AG04449 (cell line): Measurements from ENCODE around the gene ZBP1.

Experiments
- CTCF ChIA-PET: fragments of 350-600 bp; formaldehyde crosslinking; extraction: SDS; loops from one replicate; lab custom pipeline; 2021; ENCODE audit warnings: antibody characterized with exemption; lab: Yijun Ruan, JAX
- POLR2A ChIA-PET: fragments of 400-600, 350-600 bp; formaldehyde crosslinking; extraction: SDS; loops from one replicate; lab custom pipeline; 2020; ENCODE audit warnings: antibody characterized with exemption, inconsistent platforms; lab: Yijun Ruan, JAX
- DNase-seq: peaks from one replicate; pipeline ENCODE4 v3.0.0-alpha.2; 2010; ENCODE audit warnings: low read depth, low spot score
- H3K4me3 ChIP-seq: 2 replicates; pipeline ENCODE4 v1.5.1; 2011; ENCODE audit warnings: low read depth, mild to moderate bottlenecking, control low read depth, low read length
- CTCF ChIP-seq: IDR thresholded peaks from one replicate; pipeline ENCODE4 v1.5.1; 2011; ENCODE audit warnings: mild to moderate bottlenecking, moderate library complexity, low read length, control low read depth, inconsistent platforms; ENCODE audit not compliant: insufficient read depth; ENCODE audit errors: missing control alignments

Gene ZBP1

GRCh38 chr20:57587989-57588377, 32.2 kb downstream of the ZBP1 start:
- ChIA-PET CTCF (interaction anchor here (0.8 to 8.5 kb wide), 4 partner anchors 7 to 92 kb away, joined by 3 to 56 read pairs (median 5); no protein-coding TSS in a partner anchor), POLR2A (no interaction called here)
- H3K4me3 ChIP-seq: no peak overlapping the region
- TF ChIP-seq CTCF: no peak
- no peak for DNase-seq

DNA sequence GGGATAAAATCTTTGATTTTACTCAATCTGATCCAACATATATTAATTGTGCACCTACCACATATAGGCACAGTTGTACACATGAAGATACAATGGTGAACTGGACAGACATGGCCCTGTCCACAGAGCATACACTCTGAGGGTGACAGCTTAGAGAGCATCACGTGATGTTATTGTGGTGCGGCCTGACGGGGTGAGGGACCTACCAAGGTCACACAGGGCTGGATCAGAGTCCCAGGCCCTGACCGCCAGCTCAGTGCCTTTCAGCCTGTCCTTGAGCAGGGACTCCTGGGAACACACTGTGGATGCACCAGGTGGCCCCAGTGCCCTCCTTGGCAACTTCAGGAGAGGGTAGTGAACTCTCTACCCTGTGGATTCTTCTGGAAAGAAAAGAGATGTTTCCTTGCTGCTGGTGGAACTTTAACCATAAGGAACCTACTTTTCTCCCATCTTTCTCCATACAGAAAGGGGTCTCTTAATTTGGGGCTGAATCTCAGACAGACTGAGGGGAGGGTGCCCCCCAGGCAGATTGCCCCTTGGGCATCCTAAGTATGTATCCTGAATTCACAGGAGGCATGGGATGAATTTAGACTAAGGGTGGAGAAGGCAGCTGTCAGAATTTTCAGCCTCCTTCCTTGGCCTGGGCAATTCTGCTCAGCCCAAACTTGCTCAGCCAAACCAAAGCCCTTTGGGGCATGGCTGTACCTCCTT, 32.8 kb downstream of the ZBP1 start:
- ChIA-PET POLR2A (no interaction called here), CTCF (interaction anchor here (0.7 to 8.5 kb wide), 5 partner anchors 8 to 1869 kb away, joined by 3 to 56 read pairs (median 6); no protein-coding TSS in a partner anchor)

GRCh38 chr20:57586943-57587277, 33.3 kb downstream of the ZBP1 start:
- CTCF ChIA-PET: interaction anchor here (0.7 to 8.5 kb wide), 3 partner anchors 8 to 1870 kb away, joined by 3 to 56 read pairs (median 6); no protein-coding TSS in a partner anchor
- POLR2A ChIA-PET: no interaction called here
- DNase-seq: no peak
- no peak for TF ChIP-seq CTCF
- no peak overlapping the region for H3K4me3 ChIP-seq

More for the DNA sequence above, 32.8 kb downstream of the ZBP1 start:
- H3K4me3 ChIP-seq: no peak overlapping the region
- DNase-seq: no peak
- TF ChIP-seq CTCF: no peak

DNA sequence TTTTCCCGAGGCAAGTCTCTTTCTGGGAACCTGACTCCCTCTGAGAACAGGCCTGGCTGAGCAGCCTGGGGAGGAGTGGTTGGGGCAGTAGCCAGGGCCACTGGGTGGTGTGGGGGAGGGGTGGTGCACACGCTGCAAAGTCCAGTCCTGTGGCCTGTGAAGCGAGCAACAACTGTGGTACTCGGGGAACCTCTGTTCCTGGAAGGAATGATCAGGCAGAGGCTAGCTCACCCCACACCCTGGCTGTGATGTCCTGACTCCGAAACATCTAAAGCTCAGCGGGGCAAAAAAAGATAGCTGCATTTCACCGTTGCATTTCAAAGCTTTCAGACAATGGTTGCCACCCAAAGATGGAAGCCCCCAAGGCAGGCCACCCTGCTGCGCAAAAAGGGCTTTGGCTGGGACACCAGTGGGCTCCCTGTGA, 33.8 kb downstream of the ZBP1 start:
- CTCF ChIA-PET: interaction anchor here (0.7 to 8.5 kb wide), 3 partner anchors 9 to 1871 kb away, joined by 3 to 56 read pairs (median 6); no protein-coding TSS in a partner anchor
- H3K4me3 ChIP-seq: no peak overlapping the region
- no peak for DNase-seq
- POLR2A ChIA-PET: no interaction called here
- no peak for TF ChIP-seq CTCF

DNA sequence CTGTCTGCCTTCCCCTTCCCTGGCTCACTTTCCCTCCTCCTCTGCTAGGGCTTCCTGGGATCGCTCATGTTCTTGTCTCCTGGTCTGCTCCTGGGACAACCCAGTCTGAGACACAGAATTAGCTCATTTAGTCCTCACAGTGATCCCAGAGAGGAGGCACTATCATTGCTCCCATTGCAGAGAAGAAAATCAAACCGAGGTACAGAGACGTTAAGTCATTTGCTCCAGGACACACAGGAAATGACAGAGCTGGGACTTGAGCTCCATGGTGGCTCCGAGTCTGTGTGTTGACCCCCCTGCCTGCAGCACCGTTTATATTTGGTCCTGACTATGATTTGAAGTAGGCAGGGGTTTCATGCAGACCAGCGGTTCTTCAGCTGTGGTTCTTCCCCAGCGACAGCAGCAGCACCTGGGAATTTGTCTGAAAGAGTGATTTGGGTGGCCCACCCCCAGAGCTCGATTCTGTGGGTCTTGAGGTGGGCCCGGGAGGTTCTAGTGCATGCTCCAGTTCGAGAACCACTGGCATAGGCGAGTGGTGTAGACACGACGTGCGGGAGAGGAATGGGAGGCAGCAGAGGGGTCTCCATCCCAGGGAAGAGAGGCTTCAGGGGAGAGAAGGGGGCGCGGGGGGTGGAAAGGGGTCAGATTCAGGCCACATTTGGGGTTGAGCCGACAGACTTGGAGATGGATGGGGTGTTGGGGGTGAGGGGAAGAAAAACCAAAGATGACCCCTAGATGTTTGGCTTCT, 34.6 kb downstream of the ZBP1 start:
- POLR2A ChIA-PET: no interaction called here
- H3K4me3 ChIP-seq: no peak overlapping the region
- CTCF ChIA-PET: interaction anchor here (8.5 kb wide), 1 partner anchor 9 kb away, joined by 56 read pairs; no protein-coding TSS in a partner anchor

More for the DNA sequence above, 34.6 kb downstream of the ZBP1 start:
- DNase-seq: no peak
- TF ChIP-seq CTCF: no peak
